K562 (cell line): Measurements from ENCODE around the gene VPS41. TPM values are rescaled to one million over a fixed set of nuclear protein-coding genes. Genes with fewer than 3 reads are reported as not detected.

ENCODE experiments used
- FIP1L1 ChIP-seq: fragments of 200-400 bp; formaldehyde crosslinking; IDR thresholded peaks from 2 replicates; pipeline ENCODE4 v1.6.1; 2018; ENCODE audit warnings: mild to moderate bottlenecking, low read depth, low read length; ENCODE audit not compliant: poor library complexity, severe bottlenecking
- FOXA3 ChIP-seq, 2 experiments: fragments of 450-650 bp in 1 of 2; sonication (generic) in 1 of 2; formaldehyde crosslinking; IDR thresholded peaks in 1 of 2; conservative IDR thresholded peaks in 1 of 2; 2 replicates each; pipeline versions ENCODE4 v1.4.0 to v1.8.0; 2020 to 2022; ENCODE audit warnings: mild to moderate bottlenecking in 2 of 2, missing genetic modification reagents in 1 of 2
- MITF ChIP-seq: IDR thresholded peaks from 2 replicates; pipeline ENCODE4 v1.6.1; 2014; ENCODE audit warnings: antibody characterized with exemption
- POLR2B ChIP-seq: fragments of 450-650 bp; IDR thresholded peaks from 2 replicates; pipeline ENCODE4 v1.6.1; 2018; ENCODE audit warnings: low read depth; ENCODE audit not compliant: partially characterized antibody
- RAD51 ChIP-seq: fragments of 450-650 bp; IDR thresholded peaks from 2 replicates; pipeline ENCODE4 v1.7.1; 2016; ENCODE audit warnings: low read depth, mild to moderate bottlenecking, borderline replicate concordance
- ZBTB11 ChIP-seq, 3 experiments: fragments of 200-800 bp in 1 of 3; fragments of 250-450 bp in 1 of 3; fragments of 450-650 bp in 1 of 3; sonication (Bioruptor Pico) in 1 of 3; sonication (Bioruptor generic) in 1 of 3; formaldehyde crosslinking in 1 of 3; IDR thresholded peaks; 2 replicates each; pipeline versions ENCODE4 v1.6.1 to v1.8.0; 2016 to 2022; ENCODE audit warnings: mild to moderate bottlenecking in 2 of 3, missing genetic modification characterization in 2 of 3, missing compliant biosample characterization in 1 of 3, moderate library complexity in 1 of 3
- ZC3H11A ChIP-seq: IDR thresholded peaks from 2 replicates; pipeline ENCODE4 v1.6.1; 2012; ENCODE audit warnings: low read depth, low read length, improper control_type of control experiment
- polyA plus RNA-seq, 8 experiments: library from polyadenylated mRNA; depleted of rRNA in 4 of 8; stranded (reverse) in 5 of 8; unstranded in 3 of 8; fragments of >200 nt; fragmentation: Nextera tagmentation in 2 of 8; fragmentation: Illumina TruSeq in 1 of 8; extraction: Ambion mirVana in 2 of 8; extraction: Trizol in 1 of 8; gene quantifications; 2 replicates each; pipeline versions ENCODE4 v1.2.1 to v1.2.3, GENCODE V29; 2011 to 2014; ENCODE audit warnings: inconsistent platforms in 1 of 8, missing spikeins in 1 of 8
- total RNA-seq, 7 experiments: library from RNA; depleted of rRNA in 6 of 7; stranded (reverse); fragments of >200 nt in 6 of 7; fragmentation: Illumina TruSeq in 2 of 7; extraction: Trizol in 2 of 7; gene quantifications; 2 replicates each; pipeline versions ENCODE4 v1.2.1 to v1.2.3, GENCODE V29; 2011 to 2021; ENCODE audit warnings: low replicate concordance in 1 of 7
- TF ChIP-seq, protein P1 (sequence below), 2 experiments: fragments of 450-650 bp; IDR thresholded peaks; 2 replicates each; pipeline ENCODE4 v1.6.1; 2016; ENCODE audit warnings: mild to moderate bottlenecking in 2 of 2, borderline replicate concordance in 1 of 2, low read depth in 1 of 2, moderate library complexity in 1 of 2

VPS41 gene
- total and polyA plus RNA-seq, 9 of the 15 experiments (the other 6 are each of a cell fraction or from before 2014, with no cell fraction given): 17.7 to 46.8 (median 32.1) TPM

GRCh38 chr7:38743899-38744298 is 165.1 kb downstream of the VPS41 start (continued):
- no peak for TF ChIP-seq MITF
- no peak for TF ChIP-seq ZBTB11 (CRISPR knock-in tag; IDR thresholded peaks at IDR 0.05)
- TF ChIP-seq, protein P1, sequence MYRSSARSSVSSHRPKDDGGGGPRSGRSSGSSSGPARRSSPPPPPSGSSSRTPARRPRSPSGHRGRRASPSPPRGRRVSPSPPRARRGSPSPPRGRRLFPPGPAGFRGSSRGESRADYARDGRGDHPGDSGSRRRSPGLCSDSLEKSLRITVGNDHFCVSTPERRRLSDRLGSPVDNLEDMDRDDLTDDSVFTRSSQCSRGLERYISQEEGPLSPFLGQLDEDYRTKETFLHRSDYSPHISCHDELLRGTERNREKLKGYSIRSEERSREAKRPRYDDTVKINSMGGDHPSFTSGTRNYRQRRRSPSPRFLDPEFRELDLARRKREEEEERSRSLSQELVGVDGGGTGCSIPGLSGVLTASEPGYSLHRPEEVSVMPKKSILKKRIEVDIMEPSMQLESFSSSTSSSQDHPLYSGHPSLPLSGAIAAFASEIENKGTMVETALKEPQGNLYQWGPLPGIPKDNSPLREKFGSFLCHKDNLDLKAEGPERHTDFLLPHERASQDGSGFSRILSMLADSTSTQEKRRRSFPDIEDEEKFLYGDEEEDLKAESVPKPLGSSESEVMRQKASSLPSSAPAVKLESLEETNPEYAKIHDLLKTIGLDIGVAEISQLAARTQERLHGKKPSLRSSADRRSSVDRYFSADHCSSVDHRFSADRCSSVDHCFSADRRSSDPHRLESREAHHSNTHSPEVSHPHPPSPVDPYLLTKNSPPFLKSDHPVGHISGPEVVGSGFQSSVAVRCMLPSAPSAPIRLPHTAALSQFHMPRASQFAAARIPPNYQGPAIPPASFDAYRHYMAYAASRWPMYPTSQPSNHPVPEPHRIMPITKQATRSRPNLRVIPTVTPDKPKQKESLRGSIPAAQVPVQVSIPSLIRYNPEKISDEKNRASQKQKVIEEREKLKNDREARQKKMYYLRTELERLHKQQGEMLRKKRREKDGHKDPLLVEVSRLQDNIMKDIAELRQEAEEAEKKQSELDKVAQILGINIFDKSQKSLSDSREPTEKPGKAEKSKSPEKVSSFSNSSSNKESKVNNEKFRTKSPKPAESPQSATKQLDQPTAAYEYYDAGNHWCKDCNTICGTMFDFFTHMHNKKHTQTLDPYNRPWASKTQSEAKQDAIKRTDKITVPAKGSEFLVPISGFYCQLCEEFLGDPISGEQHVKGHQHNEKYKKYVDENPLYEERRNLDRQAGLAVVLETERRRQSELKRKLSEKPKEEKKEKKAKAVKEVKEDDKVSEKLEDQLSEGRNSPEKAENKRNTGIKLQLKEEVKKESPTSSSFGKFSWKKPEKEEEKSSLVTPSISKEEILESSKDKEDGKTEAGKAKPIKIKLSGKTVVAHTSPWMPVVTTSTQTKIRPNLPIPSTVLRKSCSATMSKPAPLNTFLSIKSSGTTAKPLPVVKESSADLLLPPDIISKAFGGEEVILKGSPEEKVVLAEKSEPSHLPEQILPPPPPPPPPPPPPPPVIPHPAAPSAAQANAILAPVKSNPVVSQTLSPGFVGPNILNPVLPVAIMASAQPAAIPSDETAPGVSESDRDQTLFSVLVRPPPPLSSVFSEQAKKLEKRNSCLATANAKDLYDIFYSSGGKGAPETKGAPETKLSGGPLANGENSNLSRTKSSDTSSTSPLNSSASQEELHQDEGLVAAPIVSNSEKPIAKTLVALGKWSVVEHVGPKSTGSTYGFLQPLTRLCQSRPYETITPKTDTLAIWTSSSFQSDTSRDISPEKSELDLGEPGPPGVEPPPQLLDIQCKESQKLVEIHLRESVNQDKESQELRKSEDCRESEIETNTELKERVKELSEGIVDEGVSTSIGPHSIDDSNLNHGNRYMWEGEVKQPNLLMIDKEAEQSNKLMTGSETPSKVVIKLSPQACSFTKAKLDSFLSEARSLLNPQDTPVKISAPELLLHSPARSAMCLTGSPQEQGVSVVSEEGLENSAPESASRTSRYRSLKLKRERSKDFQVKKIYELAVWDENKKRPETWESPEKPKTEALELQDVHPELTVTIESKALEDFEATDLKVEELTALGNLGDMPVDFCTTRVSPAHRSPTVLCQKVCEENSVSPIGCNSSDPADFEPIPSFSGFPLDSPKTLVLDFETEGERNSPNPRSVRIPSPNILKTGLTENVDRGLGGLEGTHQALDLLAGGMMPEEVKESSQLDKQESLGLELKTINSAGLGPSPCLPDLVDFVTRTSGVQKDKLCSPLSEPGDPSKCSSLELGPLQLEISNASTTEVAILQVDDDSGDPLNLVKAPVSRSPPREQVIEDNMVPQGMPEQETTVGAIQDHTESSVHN (IDR thresholded peaks at IDR 0.05; ENCODE audit: borderline replicate concordance in 1 of 2, low read depth in 1 of 2): no peak
- no peak for TF ChIP-seq ZC3H11A
- TF ChIP-seq RAD51: no peak
- no peak for TF ChIP-seq FIP1L1
- no peak for TF ChIP-seq POLR2B
- TF ChIP-seq FOXA3 (CRISPR knock-in tag; conservative IDR thresholded peaks at IDR 0.05 in 1 of 2, IDR thresholded peaks at IDR 0.05 in 1 of 2): no peak
